Astrocyte of the cerebellum (primary cell): ENCODE results near the gene ADAMTS19.

Experiments used
- DNase-seq: peaks from one replicate; pipeline ENCODE4 v3.0.0-alpha.2; 2011; ENCODE audit warnings: low read depth
- H3K4me3 ChIP-seq: 2 replicates; pipeline ENCODE4 v1.5.1; 2011; ENCODE audit warnings: mild to moderate bottlenecking, low read depth, low read length, moderate library complexity
- CTCF ChIP-seq: IDR thresholded peaks from 2 replicates; pipeline ENCODE4 v1.5.1; 2012; ENCODE audit warnings: low read length, low read depth, moderate library complexity, mild to moderate bottlenecking; ENCODE audit errors: missing control alignments
- in situ Hi-C: cut with HindIII; loops from 2 replicates; pipeline ENCODE4 v1.10.0; 2017; ENCODE audit warnings: low sequenced_read_pairs

ADAMTS19 gene

GRCh38 chr5:129459777-129460671 is at the start of gene ADAMTS19:
Gene ADAMTS19 (plus strand): TSS chr5:129460298. CDS start chr5:129460392, 94 bp downstream.
- no peak for TF ChIP-seq CTCF
- in situ Hi-C loops = no loop called here
- H3K4me3 ChIP-seq = peak within 1 kb of the TSS; percentile 48

GRCh38 chr5:129410488-129410887 is 49.6 kb upstream of the ADAMTS19 start:
- DNase-seq = no peak
- H3K4me3 ChIP-seq = no peak overlapping the region
- in situ Hi-C loops = no loop called here
- no peak for TF ChIP-seq CTCF

More at GRCh38 chr5:129459777-129460671, at the start of gene ADAMTS19:
- DNase-seq = no peak

- no peak overlapping the region for H3K4me3 ChIP-seq
- no peak for TF ChIP-seq CTCF
- DNase-seq = no peak
- in situ Hi-C loops = no loop called here
Observed at GRCh38 chr5:129412721-129413120, 47.4 kb upstream of the ADAMTS19 start.

GRCh38 chr5:129413570-129413969 is 46.5 kb upstream of the ADAMTS19 start:
- no peak for DNase-seq
- no peak for TF ChIP-seq CTCF
- in situ Hi-C loops = no loop called here
- no peak overlapping the region for H3K4me3 ChIP-seq

- H3K4me3 ChIP-seq = no peak overlapping the region
- no peak for TF ChIP-seq CTCF
- DNase-seq = no peak
- in situ Hi-C loops = no loop called here
Observed at GRCh38 chr5:129419292-129419691, 40.8 kb upstream of the ADAMTS19 start.

GRCh38 chr5:129425031-129425430 is 35.1 kb upstream of the ADAMTS19 start:
- TF ChIP-seq CTCF = no peak
- in situ Hi-C loops = no loop called here
- DNase-seq = no peak
- H3K4me3 ChIP-seq = no peak overlapping the region
